Lower lobe of right lung (tissue), 2 donors: ENCODE measurements around the gene SGCA. TPM values are rescaled to one million over a fixed set of nuclear protein-coding genes. Genes with fewer than 3 reads are reported as not detected.

Source experiments
- ATAC-seq, 2 donors: fragments of 200-7000 bp; cut with Tn5 transposase; one replicate each; pipeline ENCODE4 v1.9.1; 2020 to 2022; ENCODE audit warnings: mild to moderate bottlenecking in 2 of 2, moderate library complexity in 2 of 2
- DNase-seq: peaks from one replicate; pipeline ENCODE4 v3.0.0-alpha.2; 2020
- H3K27ac ChIP-seq: fragments of 200-600 bp; one replicate; pipeline ENCODE4 v1.8.0; 2022
- H3K27me3 ChIP-seq: fragments of 200-600 bp; one replicate; pipeline ENCODE4 v1.8.0; 2022; ENCODE audit warnings: low read depth
- H3K36me3 ChIP-seq: fragments of 200-600 bp; one replicate; pipeline ENCODE4 v1.8.0; 2022; ENCODE audit warnings: mild to moderate bottlenecking
- H3K4me1 ChIP-seq: fragments of 200-600 bp; one replicate; pipeline ENCODE4 v1.8.0; 2022
- H3K4me3 ChIP-seq: fragments of 200-600 bp; one replicate; pipeline ENCODE4 v1.8.0; 2022; ENCODE audit warnings: mild to moderate bottlenecking
- H3K9me3 ChIP-seq: fragments of 200-600 bp; one replicate; pipeline ENCODE4 v1.8.0; 2022
- intact Hi-C: fragments of 100-400 bp; cut with DNase I; formaldehyde crosslinking; loops from one replicate; pipeline ENCODE4 v1.11.0; 2022
- total RNA-seq: library from RNA; stranded (reverse); fragmentation: NEBNext Ultra II Directional; extraction: Animal tissue kit (Norgen Biotek cat#: 25700); gene quantifications from one replicate; pipeline ENCODE4 v1.2.1, GENCODE V29; 2021
- TF ChIP-seq, protein P1 (sequence below): fragments of 200-600 bp; IDR thresholded peaks from one replicate; pipeline ENCODE4 v1.8.0; 2022; ENCODE audit warnings: antibody characterized with exemption, mild to moderate bottlenecking
- donor health status: DM: no; HTN: yes; CAD: no; lungs with severe emphysema.

SGCA gene
- total RNA-seq, 1 donor from 2014 or later = 9.1 TPM

DNA sequence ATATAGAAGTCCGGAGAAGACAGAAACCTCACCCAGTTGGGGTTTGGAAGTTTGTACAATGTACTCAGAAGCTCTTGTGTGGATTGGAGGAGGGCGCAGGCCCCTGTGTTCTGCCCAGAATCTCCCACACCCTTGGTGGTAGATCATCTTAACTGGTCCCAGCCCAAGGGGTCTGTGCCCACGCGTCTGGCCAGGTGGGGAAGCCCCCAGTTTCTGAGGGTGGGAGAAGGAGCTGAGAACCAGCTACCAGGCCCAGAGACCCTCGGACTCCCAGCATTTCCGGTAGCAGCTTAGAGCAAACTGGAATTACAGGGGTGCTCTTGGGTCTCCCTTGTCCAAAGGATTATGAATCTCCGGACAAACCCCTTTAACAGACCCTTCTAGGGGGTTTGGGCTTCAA, 13.1 kb upstream of the SGCA start:
- Histone ChIP-seq H3K4me3 (peak overlapping the region; percentile 78), H3K27ac (peak overlapping the region; percentile 86), H3K36me3 (no peaks in the 10 kb centered on the region), H3K9me3 (no peaks in the 10 kb centered on the region), H3K27me3 (no peaks in the 10 kb centered on the region), H3K4me1 (peaks cover 48% of the 10 kb centered on the region)
- ATAC-seq (no peak), DNase-seq (no peak)
- intact Hi-C loops = no loop called here
- TF ChIP-seq, protein P1, sequence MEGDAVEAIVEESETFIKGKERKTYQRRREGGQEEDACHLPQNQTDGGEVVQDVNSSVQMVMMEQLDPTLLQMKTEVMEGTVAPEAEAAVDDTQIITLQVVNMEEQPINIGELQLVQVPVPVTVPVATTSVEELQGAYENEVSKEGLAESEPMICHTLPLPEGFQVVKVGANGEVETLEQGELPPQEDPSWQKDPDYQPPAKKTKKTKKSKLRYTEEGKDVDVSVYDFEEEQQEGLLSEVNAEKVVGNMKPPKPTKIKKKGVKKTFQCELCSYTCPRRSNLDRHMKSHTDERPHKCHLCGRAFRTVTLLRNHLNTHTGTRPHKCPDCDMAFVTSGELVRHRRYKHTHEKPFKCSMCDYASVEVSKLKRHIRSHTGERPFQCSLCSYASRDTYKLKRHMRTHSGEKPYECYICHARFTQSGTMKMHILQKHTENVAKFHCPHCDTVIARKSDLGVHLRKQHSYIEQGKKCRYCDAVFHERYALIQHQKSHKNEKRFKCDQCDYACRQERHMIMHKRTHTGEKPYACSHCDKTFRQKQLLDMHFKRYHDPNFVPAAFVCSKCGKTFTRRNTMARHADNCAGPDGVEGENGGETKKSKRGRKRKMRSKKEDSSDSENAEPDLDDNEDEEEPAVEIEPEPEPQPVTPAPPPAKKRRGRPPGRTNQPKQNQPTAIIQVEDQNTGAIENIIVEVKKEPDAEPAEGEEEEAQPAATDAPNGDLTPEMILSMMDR = no peak

DNA sequence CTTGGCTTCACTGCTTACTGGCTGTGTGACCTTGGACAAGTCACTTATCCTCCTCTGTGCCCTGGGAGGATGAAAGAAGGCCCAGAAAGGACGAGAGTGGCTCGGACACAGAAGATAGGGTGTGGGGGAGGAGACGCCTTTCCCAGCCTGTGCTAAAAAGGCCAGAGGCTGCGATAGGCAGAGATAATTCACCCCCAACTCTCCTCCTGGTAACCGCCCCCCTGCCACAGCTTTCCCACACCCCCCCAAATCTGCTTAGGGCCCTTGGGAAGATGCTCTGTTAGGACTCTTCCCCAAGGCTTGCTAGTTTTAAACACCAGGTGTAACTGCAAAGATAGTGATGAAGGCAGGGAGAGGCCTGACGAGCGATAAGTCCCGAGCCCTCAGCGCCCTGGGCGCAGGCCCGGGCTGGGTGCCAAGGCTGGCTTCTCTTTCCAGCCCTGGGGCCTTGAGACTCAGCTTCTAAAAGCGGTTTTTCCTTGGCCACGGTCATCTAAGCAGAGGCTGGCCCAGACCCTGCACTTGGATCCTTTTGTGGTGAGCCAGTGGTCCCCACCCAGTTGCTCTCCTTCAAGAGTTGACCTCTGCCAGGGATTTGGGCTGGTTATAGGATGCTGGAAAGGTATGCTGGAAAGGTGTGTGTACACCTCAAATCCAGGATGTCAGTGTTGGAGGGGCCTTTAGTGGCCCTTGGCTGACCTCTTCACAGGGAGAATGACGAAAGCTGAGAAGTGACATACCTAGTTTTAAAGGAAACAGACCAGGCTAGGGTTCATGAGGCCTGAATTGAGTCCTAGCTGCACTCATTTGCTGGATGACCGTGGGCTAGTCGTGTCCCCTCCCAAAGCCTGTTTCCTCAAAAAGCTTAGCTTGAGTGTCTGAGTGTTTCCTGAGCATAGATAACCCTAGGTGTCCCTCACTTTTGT, 11.9 kb upstream of the SGCA start:
- no peaks in the 10 kb centered on the region for H3K27me3 ChIP-seq
- no peak overlapping the region for H3K4me3 ChIP-seq
- H3K27ac ChIP-seq = peak overlapping the region; percentile 58
- H3K9me3 ChIP-seq = no peaks in the 10 kb centered on the region
- peaks cover 46% of the 10 kb centered on the region for H3K4me1 ChIP-seq
- DNase-seq (no peak), ATAC-seq (no peak)
- no peaks in the 10 kb centered on the region for H3K36me3 ChIP-seq
- intact Hi-C loops = no loop called here
- TF ChIP-seq, protein P1 = no peak

DNA sequence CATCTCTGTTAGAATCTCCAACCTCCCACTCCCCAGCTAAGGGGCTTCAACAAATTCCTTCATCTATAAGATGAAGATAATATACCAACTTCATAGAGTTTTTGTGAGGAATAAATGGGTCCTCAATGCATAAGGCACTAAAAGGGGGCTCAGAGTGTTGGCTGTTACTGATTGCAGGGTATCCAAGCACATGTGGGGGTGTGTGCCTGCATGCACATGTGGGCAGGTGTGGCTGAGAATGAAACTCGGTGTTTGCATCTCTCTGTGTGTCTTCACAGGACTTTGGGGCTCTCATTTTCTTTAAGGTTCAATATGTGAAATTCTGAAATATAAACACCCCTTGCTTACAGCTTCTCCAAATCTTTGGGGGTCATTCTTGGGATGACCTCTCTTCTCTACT, 11.2 kb upstream of the SGCA start:
- Histone ChIP-seq H3K4me3 (no peak overlapping the region), H3K27ac (peak overlapping the region; percentile 58), H3K27me3 (no peaks in the 10 kb centered on the region), H3K4me1 (peaks cover 46% of the 10 kb centered on the region), H3K36me3 (no peaks in the 10 kb centered on the region), H3K9me3 (no peaks in the 10 kb centered on the region)
- TF ChIP-seq, protein P1 = no peak
- no peak for ATAC-seq
- no peak for DNase-seq
- intact Hi-C loops = no loop called here

DNA sequence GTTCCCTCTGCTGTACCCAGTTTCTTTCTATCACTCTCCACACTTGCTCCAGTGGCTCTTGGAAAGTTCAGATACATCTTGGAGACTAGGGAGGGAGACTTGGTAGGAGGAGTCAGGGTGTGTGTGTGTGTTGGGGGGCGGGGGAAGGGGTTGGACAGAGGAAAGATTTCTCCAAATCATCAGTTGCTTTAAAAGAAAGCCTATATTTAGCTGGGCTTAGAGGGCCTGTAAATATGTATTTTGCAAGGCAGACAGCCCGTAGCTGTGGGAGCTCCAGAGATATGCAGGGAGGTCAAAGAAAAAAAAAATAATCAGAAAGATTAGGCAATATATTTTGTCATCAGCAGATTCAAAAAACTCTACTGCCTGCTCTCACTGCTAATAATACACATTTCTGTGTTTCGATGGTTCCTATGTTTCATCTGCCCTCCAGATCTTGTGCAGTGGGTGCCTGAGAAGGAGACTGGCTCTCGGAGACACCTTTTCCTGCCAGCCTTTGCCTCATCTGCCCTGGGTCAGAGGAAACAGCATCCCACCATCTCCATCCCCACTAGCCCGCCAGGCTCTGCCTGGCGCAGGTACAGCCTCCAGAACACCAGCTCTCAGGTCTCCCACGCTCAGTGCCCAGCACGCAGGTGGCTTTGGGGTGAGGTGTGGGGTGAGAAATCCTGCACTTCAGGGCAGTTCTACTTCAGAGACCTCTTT, 10.5 kb upstream of the SGCA start:
- intact Hi-C loops = no loop called here
- Histone ChIP-seq H3K4me3 (no peak overlapping the region), H3K27me3 (no peaks in the 10 kb centered on the region), H3K9me3 (no peaks in the 10 kb centered on the region), H3K36me3 (no peaks in the 10 kb centered on the region), H3K4me1 (peaks cover 46% of the 10 kb centered on the region), H3K27ac (peak overlapping the region; percentile 71)
- DNase-seq = no peak
- TF ChIP-seq, protein P1 = no peak
- no peak for ATAC-seq

DNA sequence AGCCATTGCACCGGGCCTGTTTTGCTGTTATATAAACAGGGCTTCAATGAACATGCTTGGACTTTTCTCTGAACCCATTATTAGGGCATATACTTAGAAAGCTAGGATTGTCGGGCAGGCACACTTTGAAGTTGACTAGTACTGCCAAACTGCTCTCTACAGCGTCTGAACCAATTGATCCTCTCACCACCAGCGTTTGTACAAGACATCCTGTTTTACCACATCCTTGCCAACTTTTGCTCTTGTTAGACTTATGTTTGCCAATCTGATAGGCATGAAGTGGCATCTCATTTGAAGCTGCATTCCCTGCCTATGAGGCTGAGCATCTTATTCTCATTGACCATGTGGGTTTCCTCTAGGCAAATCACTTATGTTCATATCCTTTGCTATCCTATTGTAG, 7.9 kb upstream of the SGCA start:
- DNase-seq = no peak
- peaks cover 44% of the 10 kb centered on the region for H3K4me1 ChIP-seq
- ATAC-seq = no peak
- intact Hi-C loops = no loop called here
- H3K36me3 ChIP-seq = no peaks in the 10 kb centered on the region
- no peaks in the 10 kb centered on the region for H3K27me3 ChIP-seq
- no peaks in the 10 kb centered on the region for H3K9me3 ChIP-seq
- no peak overlapping the region for H3K4me3 ChIP-seq
- H3K27ac ChIP-seq = no peak overlapping the region
- TF ChIP-seq, protein P1 = no peak
